H9 (cell line): ENCODE measurements around the gene AATK. TPM values are rescaled to one million over a fixed set of nuclear protein-coding genes. Genes with fewer than 3 reads are reported as not detected.

Experiments used
- DNase-seq: peaks from one replicate; pipeline ENCODE4 v3.0.0-alpha.2; 2017
- H2AFZ ChIP-seq: one replicate; pipeline ENCODE4 v1.6.1; 2013; ENCODE audit warnings: mild to moderate bottlenecking, low read length, control low read depth, moderate library complexity
- H2AK5ac ChIP-seq: 2 replicates; pipeline ENCODE4 v1.6.1; 2013; ENCODE audit warnings: low read length, control low read depth, mixed read lengths; ENCODE audit not compliant: insufficient read length
- H2BK120ac ChIP-seq: one replicate; pipeline ENCODE4 v1.6.1; 2013; ENCODE audit warnings: low read depth, mild to moderate bottlenecking, low read length, control low read depth, inconsistent platforms; ENCODE audit not compliant: poor library complexity, severe bottlenecking
- H2BK12ac ChIP-seq: 2 replicates; pipeline ENCODE4 v1.6.1; 2013; ENCODE audit warnings: low read length, control low read depth, mixed read lengths, low read depth; ENCODE audit not compliant: insufficient read length
- H2BK15ac ChIP-seq: 2 replicates; pipeline ENCODE4 v1.6.1; 2013; ENCODE audit warnings: low read depth, low read length, control low read depth
- H2BK20ac ChIP-seq: one replicate; pipeline ENCODE4 v1.6.1; 2013; ENCODE audit warnings: low read depth, mild to moderate bottlenecking, low read length, control low read depth, inconsistent platforms; ENCODE audit not compliant: poor library complexity, severe bottlenecking
- H2BK5ac ChIP-seq: 2 replicates; pipeline ENCODE4 v1.6.1; 2013; ENCODE audit warnings: low read length, control low read depth, mixed read lengths; ENCODE audit not compliant: insufficient read length
- H3K14ac ChIP-seq: 2 replicates; pipeline ENCODE4 v1.6.1; 2013; ENCODE audit warnings: low read length, control low read depth; ENCODE audit not compliant: insufficient read depth
- H3K18ac ChIP-seq: 2 replicates; pipeline ENCODE4 v1.6.1; 2013; ENCODE audit warnings: low read depth, mild to moderate bottlenecking, mixed read lengths, low read length, control low read depth; ENCODE audit not compliant: insufficient read length
- H3K23ac ChIP-seq: 2 replicates; pipeline ENCODE4 v1.6.1; 2013; ENCODE audit warnings: low read length, control low read depth, mixed read lengths, low read depth; ENCODE audit not compliant: insufficient read length
- H3K23me2 ChIP-seq: 2 replicates; pipeline ENCODE4 v1.6.1; 2013; ENCODE audit warnings: low read depth, mild to moderate bottlenecking, mixed read lengths, low read length, control low read depth; ENCODE audit not compliant: insufficient read length, poor library complexity, severe bottlenecking
- H3K27ac ChIP-seq: 2 replicates; pipeline ENCODE4 v1.5.1; 2013; ENCODE audit warnings: low read length, control low read depth, mixed read lengths, low read depth; ENCODE audit not compliant: insufficient read length
- H3K27me3 ChIP-seq: 2 replicates; pipeline ENCODE4 v1.6.1; 2013; ENCODE audit warnings: low read length, control low read depth, inconsistent platforms; ENCODE audit not compliant: insufficient read depth
- H3K4ac ChIP-seq: 2 replicates; pipeline ENCODE4 v1.6.1; 2013; ENCODE audit warnings: low read depth, mild to moderate bottlenecking, control low read depth, inconsistent platforms, low read length, moderate library complexity
- H3K4me1 ChIP-seq: 2 replicates; pipeline ENCODE4 v1.6.1; 2013; ENCODE audit warnings: low read length, control low read depth, inconsistent platforms; ENCODE audit not compliant: insufficient read depth
- H3K4me2 ChIP-seq: 2 replicates; pipeline ENCODE4 v1.6.1; 2013; ENCODE audit warnings: low read length, control low read depth, mixed read lengths; ENCODE audit not compliant: insufficient read length, insufficient read depth
- H3K56ac ChIP-seq: 2 replicates; pipeline ENCODE4 v1.6.1; 2013; ENCODE audit warnings: low read depth, mild to moderate bottlenecking, mixed read lengths, low read length, control low read depth; ENCODE audit not compliant: insufficient read length
- H3K79me1 ChIP-seq: 2 replicates; pipeline ENCODE4 v1.6.1; 2013; ENCODE audit warnings: low read depth, mild to moderate bottlenecking, moderate library complexity, low read length, control low read depth, inconsistent platforms; ENCODE audit not compliant: insufficient read depth, poor library complexity, severe bottlenecking
- H3K79me2 ChIP-seq: 2 replicates; pipeline ENCODE4 v1.6.1; 2013; ENCODE audit warnings: low read length, control low read depth, inconsistent platforms; ENCODE audit not compliant: insufficient read depth
- H3K9ac ChIP-seq: 2 replicates; pipeline ENCODE4 v1.6.1; 2013; ENCODE audit warnings: low read length, control low read depth, mixed read lengths; ENCODE audit not compliant: insufficient read length; ENCODE audit errors: extremely low read depth
- H3K9me3 ChIP-seq: one replicate; pipeline ENCODE4 v1.6.1; 2013; ENCODE audit warnings: low read depth, low read length, inconsistent platforms; ENCODE audit not compliant: control insufficient read depth
- H3T11ph ChIP-seq: one replicate; pipeline ENCODE4 v1.6.1; 2013; ENCODE audit warnings: mild to moderate bottlenecking, low read length, control low read depth, inconsistent platforms
- H4K20me1 ChIP-seq: one replicate; pipeline ENCODE4 v1.6.1; 2013; ENCODE audit not compliant: control insufficient read depth, insufficient read length, insufficient read depth
- H4K5ac ChIP-seq: 2 replicates; pipeline ENCODE4 v1.6.1; 2013; ENCODE audit warnings: low read depth, mild to moderate bottlenecking, mixed read lengths, low read length, control low read depth; ENCODE audit not compliant: insufficient read length
- H4K8ac ChIP-seq: replicated peaks from 2 replicates; pipeline ENCODE4 v1.6.1; 2013; ENCODE audit warnings: low read length, control low read depth, mixed read lengths, low read depth; ENCODE audit not compliant: insufficient read length
- H4K91ac ChIP-seq: 2 replicates; pipeline ENCODE4 v1.6.1; 2013; ENCODE audit warnings: low read depth, mild to moderate bottlenecking, moderate library complexity, mixed read lengths, low read length, control low read depth; ENCODE audit not compliant: insufficient read length
- H3K27ac Mint-ChIP-seq, 3 experiments: 2 replicates in 2 of 3; 3 replicates in 1 of 3; pipeline ENCODE4 v1.8.0; 2020 to 2021; ENCODE audit warnings: mixed read lengths in 3 of 3, mild to moderate bottlenecking in 1 of 3, moderate library complexity in 1 of 3
- H3K27me3 Mint-ChIP-seq: 2 replicates; pipeline ENCODE4 v1.8.0; 2021; ENCODE audit warnings: low read depth, mild to moderate bottlenecking, moderate library complexity, mixed read lengths
- H3K36me3 Mint-ChIP-seq, 3 experiments: 2 replicates in 2 of 3; 3 replicates in 1 of 3; pipeline ENCODE4 v1.8.0; 2020 to 2021; ENCODE audit warnings: low read depth in 3 of 3, mixed read lengths in 3 of 3; ENCODE audit not compliant: insufficient read depth in 1 of 3
- H3K4me1 Mint-ChIP-seq, 2 experiments: 2 replicates each; pipeline ENCODE4 v1.8.0; 2020; ENCODE audit warnings: mixed read lengths in 2 of 2
- H3K4me3 Mint-ChIP-seq, 2 experiments: 2 replicates in 1 of 2; 3 replicates in 1 of 2; pipeline ENCODE4 v1.8.0; 2020 to 2021; ENCODE audit warnings: mild to moderate bottlenecking in 2 of 2, mixed read lengths in 2 of 2, moderate library complexity in 1 of 2
- H3K9me3 Mint-ChIP-seq, 2 experiments: 2 replicates in 1 of 2; 3 replicates in 1 of 2; pipeline ENCODE4 v1.8.0; 2020; ENCODE audit warnings: mild to moderate bottlenecking in 2 of 2, mixed read lengths in 2 of 2, moderate library complexity in 1 of 2
- CTCF ChIP-seq: fragments of 200-600 bp; sonication (generic); conservative IDR thresholded peaks from 3 replicates; pipeline ENCODE4 v1.8.0; 2021; ENCODE audit warnings: antibody characterized with exemption, mild to moderate bottlenecking
- WGBS: extraction: QIAGEN DNeasy Blood & Tissue Kit; methylation state at CpG from one replicate; pipeline ENCODE4 v1.1.7; 2013; ENCODE audit warnings: missing lambda C conversion rate, low lambda C conversion rate, mixed read lengths; ENCODE audit not compliant: insufficient read length; ENCODE audit errors: extremely low coverage; 5-methylcytosine and 5-hydroxymethylcytosine counted together
- total RNA-seq: library from RNA; stranded (reverse); gene quantifications from 2 replicates; pipeline ENCODE4 v1.2.1, GENCODE V29; 2021

AATK gene
- total RNA-seq, 1 experiment from 2014 or later = 2.4 TPM

DNA sequence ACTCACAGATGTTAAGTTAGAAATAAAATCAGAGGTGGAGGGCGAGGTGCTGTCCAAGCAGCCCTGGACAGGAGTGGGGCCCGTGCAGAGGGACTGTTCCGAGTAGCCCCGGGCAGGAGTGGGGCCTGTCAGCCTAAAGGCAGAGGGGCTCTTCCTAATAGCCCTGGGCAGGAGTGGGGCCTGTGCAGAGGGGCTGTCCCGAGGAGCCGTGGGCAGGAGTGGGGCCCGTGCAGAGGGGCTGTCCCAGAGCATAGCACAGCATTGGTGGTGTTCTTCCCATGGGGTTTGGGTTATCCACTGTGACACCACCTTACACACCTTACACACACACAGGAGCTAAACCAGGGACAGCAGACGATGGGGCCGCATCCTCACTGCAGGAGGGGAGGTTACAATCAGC lies 46.3 kb upstream of the AATK start:
- Mint-ChIP-seq H3K27ac (no peak overlapping the region), H3K27me3 (no peaks in the 10 kb centered on the region), H3K4me3 (no peak overlapping the region), H3K36me3 (peaks cover under 1 to 18% (median 8%) of the 10 kb centered on the region in 3 experiments; a peak in 6 of 7 replicates), H3K4me1 (peaks cover 3 to 4% of the 10 kb centered on the region in 2 experiments; a peak in 1 of 4 replicates), H3K9me3 (no peaks in the 10 kb centered on the region)
- no peak overlapping the region for H2AK5ac ChIP-seq
- H2BK12ac ChIP-seq = no peak overlapping the region
- no peaks in the 10 kb centered on the region for H4K20me1 ChIP-seq
- no peak overlapping the region for H3K56ac ChIP-seq
- H3K79me2 ChIP-seq = no peaks in the 10 kb centered on the region; the same call in 1 of the 2 replicates
- WGBS = no CpG with 5 or more reads among the region's 9 CpGs
- H3K23ac ChIP-seq = no peak overlapping the region
- H3K4me1 ChIP-seq = no peaks in the 10 kb centered on the region
- no peaks in the 10 kb centered on the region for H3K9me3 ChIP-seq
- H2BK15ac ChIP-seq = no peak overlapping the region
- no peak overlapping the region for H3K18ac ChIP-seq
- no peak overlapping the region for H2BK5ac ChIP-seq
- H4K91ac ChIP-seq = no peak overlapping the region
- no peak overlapping the region for H3K9ac ChIP-seq
- no peak overlapping the region for H3T11ph ChIP-seq
- no peak overlapping the region for H3K4me2 ChIP-seq
- TF ChIP-seq CTCF = no peak
- H2BK20ac ChIP-seq = no peak overlapping the region
- H3K23me2 ChIP-seq = no peaks in the 10 kb centered on the region
- no peak overlapping the region for H3K4ac ChIP-seq
- no peaks in the 10 kb centered on the region for H3K27me3 ChIP-seq
- H2AFZ ChIP-seq = no peak overlapping the region
- no peak for DNase-seq
- no peak overlapping the region for H3K14ac ChIP-seq
- H4K5ac ChIP-seq = no peak overlapping the region
- no peak overlapping the region for H3K27ac ChIP-seq
- no peaks in the 10 kb centered on the region for H3K79me1 ChIP-seq
- no peak overlapping the region for H2BK120ac ChIP-seq
- no peak overlapping the region for H4K8ac ChIP-seq
